Measurements from ENCODE around the gene NRTN.

The NRTN gene

DNA sequence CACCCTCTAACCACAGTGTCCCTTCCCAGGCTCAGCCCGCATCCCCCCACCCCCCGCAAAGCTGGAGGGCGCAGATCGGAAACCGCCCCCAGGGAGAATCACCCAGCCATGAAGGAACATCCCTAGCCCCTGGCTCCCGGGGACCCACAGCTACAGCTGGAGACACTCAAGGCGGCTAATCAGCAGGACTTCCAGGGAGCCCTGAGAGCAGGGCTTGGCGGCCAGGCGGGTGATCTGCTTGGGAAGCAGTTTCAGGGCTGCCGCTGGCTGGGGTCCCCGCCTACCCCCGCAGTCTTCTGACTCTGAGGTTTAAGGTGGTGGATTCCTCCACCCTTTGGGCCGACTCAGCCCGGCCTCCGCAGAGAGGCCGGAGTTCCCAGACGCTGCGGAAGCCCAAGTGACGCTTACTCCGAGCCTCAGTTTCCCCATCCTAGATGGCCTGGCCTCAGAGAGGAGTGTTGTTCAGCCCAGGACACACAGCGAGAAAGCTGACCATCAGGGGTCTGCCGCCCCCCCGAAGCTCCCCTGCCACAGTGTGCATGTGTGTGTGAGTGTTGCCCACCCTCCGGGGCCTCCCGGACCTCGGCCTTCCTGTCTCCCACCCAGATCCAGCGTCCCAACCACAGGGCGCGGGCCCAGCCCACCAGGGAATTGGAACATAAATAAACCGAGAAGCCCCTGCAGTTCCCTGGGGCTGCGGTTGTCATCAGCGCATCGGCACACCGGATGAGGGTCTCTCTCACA lies 24.9 kb downstream of the NRTN start:
- Histone ChIP-seq H3K27me3 (ENCODE audit: low read depth, low read length) (0 out of 2 replicates have a peak, but pooled peaks cover 2% of the 10 kb centered on the region), H3K4me1 (ENCODE audit: low read length) (peaks cover 11% of the 10 kb centered on the region), H3K27ac (ENCODE audit: low read length) (no peak overlapping the region), H3K9me3 (ENCODE audit: insufficient read depth, low read length) (no peaks in the 10 kb centered on the region), H3K4me3 (ENCODE audit: low read length) (peak overlapping the region; percentile 70; the same call in 1 of the 2 replicates), H3K36me3 (replicated peaks; ENCODE audit: low read depth, low read length) (no peaks in the 10 kb centered on the region), H2AFZ (ENCODE audit: low read depth, low read length) (no peak overlapping the region), H3K4me2 (ENCODE audit: low read length) (peak overlapping the region; percentile 58; the same call in 1 of the 2 replicates), H3K9ac (ENCODE audit: low read length) (no peak overlapping the region), H4K20me1 (ENCODE audit: insufficient read depth, low read length) (no peaks in the 10 kb centered on the region), H3K79me2 (ENCODE audit: low read length) (no peaks in the 10 kb centered on the region)
- TF ChIP-seq EZH2phosphoT487 (IDR thresholded peaks at IDR 0.05; ENCODE audit: low read depth) = no peak
- TF ChIP-seq, protein P1, sequence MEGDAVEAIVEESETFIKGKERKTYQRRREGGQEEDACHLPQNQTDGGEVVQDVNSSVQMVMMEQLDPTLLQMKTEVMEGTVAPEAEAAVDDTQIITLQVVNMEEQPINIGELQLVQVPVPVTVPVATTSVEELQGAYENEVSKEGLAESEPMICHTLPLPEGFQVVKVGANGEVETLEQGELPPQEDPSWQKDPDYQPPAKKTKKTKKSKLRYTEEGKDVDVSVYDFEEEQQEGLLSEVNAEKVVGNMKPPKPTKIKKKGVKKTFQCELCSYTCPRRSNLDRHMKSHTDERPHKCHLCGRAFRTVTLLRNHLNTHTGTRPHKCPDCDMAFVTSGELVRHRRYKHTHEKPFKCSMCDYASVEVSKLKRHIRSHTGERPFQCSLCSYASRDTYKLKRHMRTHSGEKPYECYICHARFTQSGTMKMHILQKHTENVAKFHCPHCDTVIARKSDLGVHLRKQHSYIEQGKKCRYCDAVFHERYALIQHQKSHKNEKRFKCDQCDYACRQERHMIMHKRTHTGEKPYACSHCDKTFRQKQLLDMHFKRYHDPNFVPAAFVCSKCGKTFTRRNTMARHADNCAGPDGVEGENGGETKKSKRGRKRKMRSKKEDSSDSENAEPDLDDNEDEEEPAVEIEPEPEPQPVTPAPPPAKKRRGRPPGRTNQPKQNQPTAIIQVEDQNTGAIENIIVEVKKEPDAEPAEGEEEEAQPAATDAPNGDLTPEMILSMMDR (IDR thresholded peaks at IDR 0.05; ENCODE audit: low read depth, low read length) = no peak

DNA sequence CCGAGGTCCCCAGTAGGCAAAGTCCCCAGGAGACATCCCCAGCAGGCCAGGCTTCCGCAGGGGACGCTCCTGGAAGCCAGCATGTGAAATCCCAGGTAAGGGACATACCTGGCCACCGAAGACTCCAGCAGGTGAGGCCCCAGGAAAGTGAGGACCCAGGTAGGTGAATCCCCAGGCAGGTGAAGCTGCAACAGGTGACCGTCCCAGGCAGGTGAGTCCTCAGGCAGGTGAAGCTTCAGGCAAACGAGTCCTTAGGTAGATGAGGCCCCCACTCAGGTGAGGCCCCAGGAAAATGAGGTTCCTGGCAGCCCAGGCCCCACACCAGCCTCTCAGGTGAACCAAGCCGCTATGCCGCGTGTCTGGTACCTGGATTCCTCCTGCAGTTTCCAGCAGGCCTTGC lies 26.3 kb downstream of the NRTN start:
- no peak overlapping the region for H3K9ac ChIP-seq (ENCODE audit: low read length)
- no peak overlapping the region for H2AFZ ChIP-seq (ENCODE audit: low read depth, low read length)
- H4K20me1 ChIP-seq (ENCODE audit: insufficient read depth, low read length) = no peaks in the 10 kb centered on the region
- peaks cover 11% of the 10 kb centered on the region for H3K4me1 ChIP-seq (ENCODE audit: low read length)
- no peak for TF ChIP-seq EZH2phosphoT487 (IDR thresholded peaks at IDR 0.05; ENCODE audit: low read depth)
- TF ChIP-seq, protein P1 (IDR thresholded peaks at IDR 0.05; ENCODE audit: low read depth, low read length) = no peak
- H3K79me2 ChIP-seq (ENCODE audit: low read length) = no peaks in the 10 kb centered on the region
- H3K4me2 ChIP-seq (ENCODE audit: low read length) = no peak overlapping the region
- no peak overlapping the region for H3K27ac ChIP-seq (ENCODE audit: low read length)
- no peak overlapping the region for H3K4me3 ChIP-seq (ENCODE audit: low read length)
- no peaks in the 10 kb centered on the region for H3K36me3 ChIP-seq (replicated peaks; ENCODE audit: low read depth, low read length)
- H3K9me3 ChIP-seq (ENCODE audit: insufficient read depth, low read length) = no peaks in the 10 kb centered on the region
- H3K27me3 ChIP-seq (ENCODE audit: low read depth, low read length) = peaks cover 13% of the 10 kb centered on the region; the same call in 1 of the 2 replicates

DNA sequence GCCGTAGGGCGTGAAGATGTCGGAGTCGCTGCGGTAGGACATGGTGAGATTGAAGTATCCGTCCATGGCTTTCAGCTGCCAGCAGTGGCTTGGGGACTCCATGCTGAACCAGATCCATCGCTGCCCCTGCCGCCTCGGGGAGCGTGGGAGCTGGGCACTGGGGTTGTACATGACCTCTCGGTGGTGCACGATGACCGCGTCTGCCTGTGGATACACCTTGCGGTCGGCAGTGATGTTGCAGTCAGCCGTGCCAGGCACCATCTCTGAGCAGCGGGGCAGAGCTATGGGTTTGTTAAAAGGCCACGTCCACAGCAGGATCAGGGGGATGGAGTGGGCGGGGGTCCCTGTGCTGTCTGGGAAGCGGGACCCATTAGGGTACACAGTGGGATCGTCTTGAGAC lies 27.2 kb downstream of the NRTN start:
- Histone ChIP-seq H4K20me1 (ENCODE audit: insufficient read depth, low read length) (no peaks in the 10 kb centered on the region), H2AFZ (ENCODE audit: low read depth, low read length) (no peak overlapping the region), H3K79me2 (ENCODE audit: low read length) (no peaks in the 10 kb centered on the region), H3K9me3 (ENCODE audit: insufficient read depth, low read length) (no peaks in the 10 kb centered on the region), H3K27me3 (ENCODE audit: low read depth, low read length) (peaks cover 13% of the 10 kb centered on the region; the same call in 1 of the 2 replicates), H3K4me3 (ENCODE audit: low read length) (no peak overlapping the region), H3K4me1 (ENCODE audit: low read length) (peaks cover 2% of the 10 kb centered on the region; the same call in 1 of the 2 replicates), H3K9ac (ENCODE audit: low read length) (no peak overlapping the region), H3K27ac (ENCODE audit: low read length) (no peak overlapping the region), H3K4me2 (ENCODE audit: low read length) (no peak overlapping the region), H3K36me3 (replicated peaks; ENCODE audit: low read depth, low read length) (no peaks in the 10 kb centered on the region)
- TF ChIP-seq, protein P1 (IDR thresholded peaks at IDR 0.05; ENCODE audit: low read depth, low read length) = no peak
- TF ChIP-seq EZH2phosphoT487 (IDR thresholded peaks at IDR 0.05; ENCODE audit: low read depth) = no peak

DNA sequence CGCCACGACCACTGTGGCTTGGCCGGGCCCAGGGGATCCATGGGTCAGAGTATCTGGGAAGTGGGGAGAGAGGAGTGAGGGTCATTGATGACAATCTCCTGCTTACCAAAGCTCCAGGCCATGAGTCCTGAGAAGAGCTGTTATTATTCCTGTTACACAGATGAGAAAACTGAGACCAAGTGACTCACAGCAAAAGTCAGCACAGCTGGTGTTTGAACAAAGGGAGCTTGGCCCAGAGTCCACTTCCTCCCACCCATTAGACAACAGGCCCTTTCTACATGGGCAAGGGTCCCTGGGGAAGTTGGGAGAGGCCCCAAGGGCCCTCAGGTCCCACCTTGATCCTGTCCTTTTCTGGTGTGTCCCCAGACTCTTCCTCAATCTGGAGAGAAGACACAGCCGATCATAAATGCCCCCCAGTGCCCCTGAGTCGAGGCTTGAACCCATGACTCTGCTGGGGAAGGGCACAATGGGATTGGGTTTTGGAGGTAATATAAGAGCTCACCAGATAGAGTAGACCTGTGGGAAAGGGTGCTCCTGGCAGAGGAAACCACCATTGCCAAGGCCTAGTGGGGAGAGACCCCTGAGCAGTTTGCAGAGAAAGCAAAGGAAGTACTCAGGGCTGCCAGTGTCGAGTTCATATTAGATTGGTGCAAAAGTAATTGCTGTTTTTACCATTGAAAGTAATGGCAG lies 27.8 kb downstream of the NRTN start:
- Histone ChIP-seq H3K9me3 (ENCODE audit: insufficient read depth, low read length) (no peaks in the 10 kb centered on the region), H3K79me2 (ENCODE audit: low read length) (no peaks in the 10 kb centered on the region), H3K4me2 (ENCODE audit: low read length) (no peak overlapping the region), H3K27ac (ENCODE audit: low read length) (no peak overlapping the region), H3K27me3 (ENCODE audit: low read depth, low read length) (peaks cover 13% of the 10 kb centered on the region; the same call in 1 of the 2 replicates), H3K4me1 (ENCODE audit: low read length) (no peaks in the 10 kb centered on the region), H2AFZ (ENCODE audit: low read depth, low read length) (no peak overlapping the region), H4K20me1 (ENCODE audit: insufficient read depth, low read length) (no peaks in the 10 kb centered on the region), H3K4me3 (ENCODE audit: low read length) (no peak overlapping the region), H3K9ac (ENCODE audit: low read length) (no peak overlapping the region), H3K36me3 (replicated peaks; ENCODE audit: low read depth, low read length) (no peaks in the 10 kb centered on the region)
- TF ChIP-seq, protein P1 (IDR thresholded peaks at IDR 0.05; ENCODE audit: low read depth, low read length) = no peak
- no peak for TF ChIP-seq EZH2phosphoT487 (IDR thresholded peaks at IDR 0.05; ENCODE audit: low read depth)

All from OCI-LY3 (cell line).